HG02642 (cell line): Measurements from ENCODE around the gene GMCL2.

Experiments
- ATAC-seq: cut with Tn5 transposase; IDR thresholded peaks from one replicate; pipeline ENCODE4 v1.9.1; 2021; ENCODE audit warnings: mild to moderate bottlenecking; ENCODE audit not compliant: unreplicated experiment, poor library complexity

GMCL2 gene

GRCh38 chr5:178223196-178223773 lies 36.1 kb upstream of the GMCL2 start:
- ATAC-seq: no peak

DNA sequence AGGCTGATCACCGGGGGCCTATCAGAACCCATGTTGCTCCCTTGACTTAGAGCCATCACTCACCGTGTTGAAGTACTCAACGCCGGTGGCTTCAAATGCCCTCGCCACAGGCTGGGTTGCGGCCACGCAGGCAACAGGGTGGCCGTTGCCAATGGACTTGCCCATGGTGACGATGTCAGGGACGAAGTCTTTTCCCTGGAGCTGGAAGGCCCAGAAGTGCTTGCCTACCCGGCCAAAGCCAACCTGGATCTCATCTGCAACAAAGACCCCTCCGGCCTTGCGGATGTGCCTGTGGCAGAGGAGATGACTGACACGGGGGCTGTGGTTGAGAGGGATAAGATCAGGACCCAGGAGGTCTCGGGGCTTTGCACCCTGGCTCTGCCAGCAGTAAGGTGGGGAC lies 35.1 kb upstream of the GMCL2 start:
- no peak for ATAC-seq

GRCh38 chr5:178221853-178222252 lies 34.7 kb upstream of the GMCL2 start:
- ATAC-seq: no peak

DNA sequence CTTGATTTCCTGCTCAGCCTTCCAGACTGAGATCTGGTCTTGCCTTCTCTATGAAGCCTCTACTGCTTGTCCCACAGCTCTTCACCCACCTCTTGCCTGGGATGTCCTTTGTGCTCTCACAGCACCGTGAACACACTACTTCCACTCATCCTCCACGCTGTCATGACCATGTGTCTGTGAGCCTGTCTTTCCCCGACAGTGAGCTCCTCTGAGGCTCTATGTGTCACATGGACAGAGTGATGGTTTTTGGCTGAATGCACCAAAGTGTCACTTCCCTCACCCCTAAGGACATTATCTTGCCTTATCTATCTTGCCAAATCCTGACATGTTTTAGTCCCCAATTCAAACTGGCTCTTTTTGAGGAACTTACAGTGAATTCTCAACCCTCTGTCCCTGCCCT lies 34.1 kb upstream of the GMCL2 start:
- no peak for ATAC-seq

GRCh38 chr5:178218827-178219226 lies 31.7 kb upstream of the GMCL2 start:
- ATAC-seq: no peak

GRCh38 chr5:178218237-178218776 lies 31.1 kb upstream of the GMCL2 start:
- ATAC-seq: no peak

- no peak for ATAC-seq
Observed at GRCh38 chr5:178216779-178217178, 29.6 kb upstream of the GMCL2 start.

- ATAC-seq: no peak
Observed at GRCh38 chr5:178216088-178216534, 28.9 kb upstream of the GMCL2 start.

DNA sequence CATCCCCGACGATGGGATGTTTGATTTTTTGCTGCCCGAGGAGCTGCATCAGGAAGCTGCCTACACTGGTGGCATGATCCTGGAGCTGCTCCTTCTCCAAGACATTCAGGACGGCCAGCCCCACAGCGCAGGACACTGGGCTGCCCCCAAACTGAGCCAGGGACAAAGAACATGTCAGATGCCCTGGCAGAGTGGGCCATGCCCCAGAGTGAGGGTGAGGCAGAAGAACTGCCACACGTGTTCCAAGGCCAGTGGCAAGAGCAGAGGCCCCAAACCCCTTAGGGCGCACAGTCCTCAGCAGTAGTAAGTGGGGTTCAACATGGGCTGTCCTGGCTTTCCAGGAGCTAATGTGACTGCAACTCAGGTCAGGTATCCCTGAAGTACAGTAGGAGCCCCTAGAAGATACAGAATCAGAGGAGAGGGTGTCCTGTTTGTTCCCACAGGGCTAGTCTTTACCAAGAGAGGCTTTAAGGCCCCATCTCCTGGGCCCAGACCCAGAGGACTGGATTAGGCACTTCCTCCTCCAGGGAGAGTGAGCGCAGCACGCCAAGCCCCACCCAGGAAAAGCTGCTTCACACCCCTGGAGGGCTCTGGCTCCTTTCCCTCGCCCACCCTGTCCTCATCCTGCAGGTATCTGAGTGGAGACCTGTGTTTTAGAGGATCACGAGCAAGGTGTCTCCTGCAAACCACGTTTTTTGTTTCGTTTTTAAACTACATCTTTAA lies 28.3 kb upstream of the GMCL2 start:
- ATAC-seq: no peak

DNA sequence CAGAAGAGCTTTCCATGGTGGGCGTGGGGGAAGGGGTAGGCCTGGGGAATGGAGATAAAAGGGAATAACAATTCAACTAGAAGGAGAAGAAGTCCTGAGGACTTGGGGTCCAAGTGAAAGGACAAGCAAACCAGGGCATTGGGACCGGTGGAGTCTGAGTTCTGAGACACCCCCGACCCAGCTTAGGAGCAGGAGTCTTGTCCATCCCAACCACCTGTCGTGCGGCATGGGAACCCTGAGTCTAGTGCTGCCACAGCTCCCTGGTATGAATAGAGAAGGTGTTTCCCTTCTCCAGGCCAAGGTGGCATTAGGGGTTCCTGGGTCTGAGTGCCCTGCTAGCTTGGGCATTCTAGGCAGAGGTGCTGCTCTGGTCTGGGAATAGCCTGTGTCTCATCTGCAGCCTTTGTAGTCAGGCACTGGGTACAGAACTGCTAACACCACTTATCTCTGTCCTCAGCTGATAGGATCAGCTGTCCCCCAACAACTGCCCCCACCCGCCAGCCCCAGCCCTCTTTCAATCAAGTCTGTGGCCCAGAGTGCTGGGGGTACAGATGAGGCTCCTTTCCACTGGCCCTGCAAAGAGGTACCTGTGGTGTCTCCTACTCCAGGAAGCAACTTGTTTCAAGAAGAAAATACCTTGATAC lies 27.1 kb upstream of the GMCL2 start:
- ATAC-seq: no peak

- ATAC-seq: no peak
Observed at GRCh38 chr5:178213748-178214151, 26.6 kb upstream of the GMCL2 start.

DNA sequence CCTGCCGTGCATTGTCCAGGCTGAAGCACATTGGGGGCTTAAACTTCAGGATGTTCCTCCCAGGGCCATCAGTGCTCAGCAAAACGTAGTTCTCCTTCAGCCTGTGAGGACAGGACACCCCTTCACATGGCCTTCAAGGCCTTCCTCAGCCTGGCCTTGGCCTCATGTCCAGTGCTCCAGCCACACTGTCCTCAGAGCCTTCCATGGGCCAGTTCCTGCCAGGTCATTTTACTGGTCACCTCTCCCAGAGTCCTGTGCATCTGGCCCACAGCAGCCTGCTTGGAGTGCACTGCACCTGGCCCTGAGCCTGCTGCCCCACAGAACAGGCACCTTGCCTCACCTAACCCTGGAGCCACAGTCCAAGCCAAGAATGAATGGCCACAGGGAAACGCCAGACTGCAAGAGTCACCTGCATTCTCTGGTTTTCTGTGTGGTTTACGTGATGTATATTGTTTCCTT lies 25.9 kb upstream of the GMCL2 start:
- no peak for ATAC-seq

DNA sequence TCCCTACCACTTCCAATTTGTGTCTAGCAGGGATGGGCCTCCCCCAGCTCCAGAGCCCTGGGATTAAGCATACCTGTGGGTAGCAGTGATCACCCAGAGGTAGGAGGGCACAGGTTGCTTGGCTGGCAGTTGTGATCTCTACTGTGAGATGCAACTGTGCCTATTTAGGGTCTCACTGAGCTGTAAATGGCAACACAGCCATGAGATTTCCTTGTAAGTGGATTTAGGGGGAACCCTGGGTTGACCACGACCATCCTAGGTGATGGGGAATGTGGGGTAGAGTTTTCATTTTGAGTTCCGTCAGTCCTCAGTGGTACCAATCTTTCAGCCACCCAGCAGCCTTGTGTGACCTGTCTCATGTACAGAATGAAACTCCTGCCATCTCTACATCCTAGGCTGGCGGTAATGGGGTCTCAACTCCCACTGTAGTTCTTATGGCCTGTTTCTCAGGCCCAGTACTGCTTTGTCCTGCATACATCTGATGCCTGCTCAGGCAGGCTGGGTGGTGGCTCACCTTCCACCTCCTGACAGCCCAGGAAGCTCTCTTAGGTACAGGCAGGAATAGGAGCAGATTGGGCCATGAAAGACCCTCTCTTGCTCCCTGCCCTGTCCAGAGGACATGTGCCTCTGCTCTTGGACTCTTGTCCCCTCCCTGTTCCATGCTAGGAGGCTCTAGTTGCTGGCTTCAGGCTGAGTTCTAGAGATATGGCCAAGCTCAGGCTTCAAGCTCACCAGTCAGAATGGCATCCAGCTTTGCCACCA lies 25.3 kb upstream of the GMCL2 start:
- no peak for ATAC-seq

GRCh38 chr5:178211095-178212048 lies 24.2 kb upstream of the GMCL2 start:
- no peak for ATAC-seq

DNA sequence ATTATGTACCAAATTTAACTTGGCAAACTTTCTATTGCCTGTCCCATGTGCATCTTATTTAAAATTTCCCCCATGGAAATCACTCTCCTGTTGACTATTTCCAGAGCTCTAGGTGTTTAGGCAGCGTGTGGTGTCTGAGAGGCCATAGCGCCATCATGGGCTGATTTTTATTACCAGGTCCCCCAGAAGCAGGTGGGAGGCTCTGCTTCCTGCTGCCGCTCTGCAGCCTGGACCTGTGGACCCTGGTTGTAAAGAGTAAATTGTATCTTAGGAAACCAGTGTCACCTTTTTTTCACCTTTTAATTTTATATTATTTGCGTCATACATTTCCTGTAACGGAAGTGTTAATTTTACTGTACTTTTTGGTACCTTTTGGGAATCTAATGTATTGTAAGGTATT lies 23.5 kb upstream of the GMCL2 start:
- ATAC-seq: no peak

- ATAC-seq: no peak
Observed at GRCh38 chr5:178210073-178210535, 22.9 kb upstream of the GMCL2 start.

DNA sequence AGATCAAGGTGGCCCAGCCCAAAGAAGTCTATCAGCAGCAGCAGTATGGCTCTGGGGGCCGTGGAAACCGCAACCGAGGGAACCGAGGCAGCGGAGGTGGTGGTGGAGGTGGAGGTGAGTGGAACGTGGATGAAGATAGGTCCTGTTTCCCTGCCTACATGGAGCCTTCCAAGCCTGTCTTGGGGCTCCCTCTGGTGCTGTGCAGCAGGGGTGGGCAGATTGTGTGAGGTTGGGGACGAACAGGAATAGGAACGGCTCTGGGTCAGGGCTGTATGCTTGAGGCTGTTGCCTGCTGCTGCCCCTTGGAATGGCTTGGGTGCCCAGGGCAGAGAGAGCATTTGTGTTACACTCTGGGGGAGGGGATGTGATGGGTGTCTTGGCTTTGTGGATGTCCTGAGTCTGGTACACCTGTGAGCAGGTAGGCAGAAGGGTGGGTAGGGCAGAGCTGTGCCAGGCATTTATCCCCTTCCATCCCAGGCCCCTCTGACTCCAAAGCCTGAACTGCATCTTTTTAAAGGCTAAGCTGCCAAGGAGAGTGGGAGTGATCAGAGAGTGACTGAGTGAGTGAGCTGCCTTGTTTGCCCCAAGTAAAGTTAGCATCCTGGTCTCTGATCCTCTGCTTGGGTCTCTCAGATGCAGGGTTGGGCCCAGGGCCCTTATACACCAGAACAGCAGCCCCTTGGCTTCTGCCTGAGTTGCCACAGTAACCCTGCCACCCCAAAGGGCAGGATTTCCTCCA lies 22.3 kb upstream of the GMCL2 start:
- no peak for ATAC-seq

- no peak for ATAC-seq
Observed at GRCh38 chr5:178208540-178209227, 21.5 kb upstream of the GMCL2 start.
